Right lobe of liver (tissue), 4 donors: ENCODE results near the gene GPR156.

ENCODE experiments used
- CTCF ChIP-seq, 4 donors: fragments of 200-600 bp in 3 of 4; fragments of 450-650 bp in 1 of 4; IDR thresholded peaks; one replicate each; pipeline versions ENCODE4 v1.5.1 to v1.8.0; 2016 to 2022; ENCODE audit warnings: antibody characterized with exemption in 4 of 4, mild to moderate bottlenecking in 2 of 4
- POLR2A ChIP-seq: fragments of 450-650 bp; IDR thresholded peaks from one replicate; pipeline ENCODE4 v1.6.1; 2017; ENCODE audit warnings: antibody characterized with exemption, mild to moderate bottlenecking
- donor health status: DM: no; HTN: no; CAD: no.
- donor health status: DM: no; HTN: no; CAD: no.
- donor health status: DM: no; HTN: yes; CAD: no.

- no peak for TF ChIP-seq POLR2A
- no peak for TF ChIP-seq CTCF (IDR thresholded peaks at IDR 0.05)
Measured at GRCh38 chr3:120244834-120245225, 40.2 kb downstream of the GPR156 start.
